ENCODE measurements around the gene RPF1.
A peak's percentile ranks its signal among the peaks of the same experiment; 100 is the strongest.
"Not testable (repeated sequence)": the region's sequence is repeated elsewhere in the genome, so short reads cannot be mapped to it uniquely, and the experiment has no call there.

The RPF1 gene

GRCh38 chr1:84478876-84479868 is at the start of gene RPF1:
TSS of gene RPF1 (plus strand) at chr1:84479266. CDS start at chr1:84479282, 16 bp downstream.
- DNase-seq = peak; percentile 85

DNA sequence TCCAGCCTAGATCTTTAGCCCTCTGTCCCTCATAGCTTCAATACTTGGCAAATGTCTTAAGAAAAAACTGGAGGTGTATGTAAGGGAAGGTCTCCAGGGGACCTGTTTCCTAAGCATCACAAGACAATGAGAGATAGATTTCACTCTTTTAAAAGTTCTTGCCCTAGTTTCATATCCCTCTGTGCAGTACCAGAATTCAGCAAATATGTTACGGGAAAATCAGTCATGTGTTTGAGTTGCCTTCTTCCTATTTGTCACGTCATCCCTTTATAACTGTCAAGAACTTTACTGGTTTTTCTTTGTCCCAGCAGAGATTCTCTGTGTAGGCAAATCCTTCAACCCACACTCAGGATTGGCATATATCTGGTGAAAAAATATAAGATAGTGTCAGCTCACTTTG is 48.5 kb upstream of the RPF1 start:
- DNase-seq = no peak

DNA sequence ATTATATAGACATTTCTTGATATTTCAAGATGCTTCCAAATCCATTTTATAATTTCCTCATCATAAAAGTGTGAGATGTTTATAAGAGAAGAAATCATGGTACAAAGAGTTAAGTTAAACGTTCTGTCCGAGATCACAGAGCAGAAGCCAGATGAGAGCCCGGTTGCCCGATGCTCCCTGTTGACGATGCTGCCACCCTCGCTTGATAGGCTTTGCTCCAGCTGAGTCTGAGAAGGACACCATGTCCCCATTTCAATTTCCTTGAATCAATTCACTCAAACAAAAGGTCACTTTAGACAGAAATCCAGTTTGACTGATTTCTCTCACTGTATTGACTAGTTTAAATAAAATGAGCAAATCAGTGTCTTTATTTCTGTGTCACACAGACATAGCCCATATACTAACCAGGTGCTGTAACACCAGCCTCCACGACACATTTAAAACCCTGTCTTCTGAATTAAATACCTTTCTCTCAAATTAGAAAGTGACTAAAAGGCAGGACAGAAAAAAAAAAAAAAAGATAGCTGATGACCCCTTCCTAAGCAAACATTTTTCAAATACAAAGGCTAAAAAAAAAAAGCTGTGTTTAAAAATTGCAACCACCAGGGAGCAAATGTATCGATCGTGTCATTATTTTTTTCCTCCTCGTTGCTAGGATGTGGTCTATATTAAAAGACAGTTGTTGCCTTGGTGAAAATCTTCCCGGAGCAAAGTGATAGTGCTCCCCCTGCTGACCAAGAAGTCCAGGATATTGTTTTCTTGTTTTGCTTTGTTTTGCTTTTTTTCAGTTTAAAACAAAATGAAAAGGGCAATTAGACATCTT is 45.6 kb upstream of the RPF1 start:
- DNase-seq = peak; percentile 77

DNA sequence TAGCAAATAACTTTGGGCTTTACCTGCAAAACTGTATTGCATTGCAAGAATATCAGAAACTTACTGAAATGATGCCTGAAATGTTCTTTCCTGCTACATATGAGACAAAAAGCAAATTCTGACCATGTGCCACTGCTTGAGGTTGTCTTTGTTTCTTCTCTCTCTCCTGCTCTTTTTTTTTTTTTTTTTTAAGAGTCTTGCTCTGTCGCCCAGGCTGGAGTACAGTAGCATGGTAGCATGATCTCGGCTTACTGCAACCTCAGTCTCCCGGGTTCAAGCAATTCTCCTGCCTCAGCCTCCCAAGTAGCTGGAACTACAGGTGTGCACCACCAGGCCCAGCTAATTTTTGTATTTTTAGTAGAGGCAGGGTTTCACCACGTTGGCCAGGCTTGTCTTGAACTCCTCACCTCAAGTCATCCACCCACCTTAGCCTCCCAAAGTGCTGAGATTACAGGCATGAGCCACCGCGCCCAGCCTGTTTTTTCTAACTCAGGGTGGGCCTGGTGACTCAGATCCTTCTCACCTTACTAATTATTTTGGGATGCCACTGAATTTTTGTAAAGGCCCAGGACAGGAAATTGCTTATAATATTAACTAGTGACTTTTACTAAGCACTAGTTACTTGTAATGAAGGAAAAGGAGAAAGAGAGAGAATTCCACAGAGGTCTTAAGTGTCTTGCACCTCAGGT is 44.8 kb upstream of the RPF1 start:
- DNase-seq = no peak

DNA sequence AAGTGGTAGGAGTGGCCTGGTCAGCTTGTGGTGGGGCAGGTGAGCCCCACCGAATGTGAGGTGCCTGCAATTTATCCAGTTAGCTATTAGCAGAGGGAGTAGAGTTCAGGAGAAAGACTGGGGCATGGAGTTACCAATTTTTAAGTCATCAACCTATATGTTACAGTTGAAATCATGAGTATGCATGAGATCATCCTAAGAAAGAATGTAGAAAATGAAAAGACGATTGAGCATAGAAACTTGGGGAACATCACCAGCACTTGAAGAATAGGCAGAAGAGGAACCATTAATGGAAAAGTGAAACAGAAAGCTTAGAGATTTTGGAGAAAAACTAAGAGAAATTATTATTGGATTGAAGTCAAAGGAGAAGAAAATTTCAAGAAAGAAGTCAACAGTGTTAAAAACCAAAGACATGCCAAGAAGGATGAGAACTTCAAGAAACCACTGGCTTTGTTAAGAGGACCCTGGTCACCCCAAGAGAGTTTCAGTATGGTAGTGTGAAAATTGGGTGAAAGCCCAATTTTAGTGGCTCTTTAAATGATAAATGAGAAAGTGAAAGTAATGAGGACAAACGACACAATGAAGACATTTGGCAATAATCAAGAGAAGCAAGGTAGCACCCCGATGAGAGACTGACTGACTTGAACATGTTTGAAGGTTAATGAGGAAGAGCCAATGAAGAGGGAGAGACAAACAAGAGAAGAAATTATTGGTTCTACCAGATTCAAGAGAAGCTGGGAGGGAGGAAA is 44.1 kb upstream of the RPF1 start:
- DNase-seq = peak; percentile 7

- DNase-seq = no peak
Measured at GRCh38 chr1:84436876-84437655, 42.0 kb upstream of the RPF1 start.

DNA sequence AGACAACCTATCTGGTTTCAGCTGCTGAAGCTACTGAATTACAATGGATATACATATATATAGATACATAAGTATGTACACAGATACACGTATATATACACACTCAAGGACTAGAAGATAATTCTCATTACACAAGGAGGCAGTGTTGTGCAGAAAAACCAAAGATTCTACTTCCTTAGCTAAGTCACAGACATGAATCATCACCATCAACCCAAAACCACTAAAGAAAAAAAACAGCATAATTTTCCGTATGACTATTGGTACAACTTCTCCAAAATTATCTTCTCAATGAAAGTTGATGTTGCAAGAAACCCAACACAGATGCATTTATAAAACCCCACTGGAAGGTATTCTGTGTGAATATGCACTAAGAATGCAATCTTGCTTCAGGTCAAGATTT is 36.8 kb upstream of the RPF1 start:
- DNase-seq = peak; percentile 85

DNA sequence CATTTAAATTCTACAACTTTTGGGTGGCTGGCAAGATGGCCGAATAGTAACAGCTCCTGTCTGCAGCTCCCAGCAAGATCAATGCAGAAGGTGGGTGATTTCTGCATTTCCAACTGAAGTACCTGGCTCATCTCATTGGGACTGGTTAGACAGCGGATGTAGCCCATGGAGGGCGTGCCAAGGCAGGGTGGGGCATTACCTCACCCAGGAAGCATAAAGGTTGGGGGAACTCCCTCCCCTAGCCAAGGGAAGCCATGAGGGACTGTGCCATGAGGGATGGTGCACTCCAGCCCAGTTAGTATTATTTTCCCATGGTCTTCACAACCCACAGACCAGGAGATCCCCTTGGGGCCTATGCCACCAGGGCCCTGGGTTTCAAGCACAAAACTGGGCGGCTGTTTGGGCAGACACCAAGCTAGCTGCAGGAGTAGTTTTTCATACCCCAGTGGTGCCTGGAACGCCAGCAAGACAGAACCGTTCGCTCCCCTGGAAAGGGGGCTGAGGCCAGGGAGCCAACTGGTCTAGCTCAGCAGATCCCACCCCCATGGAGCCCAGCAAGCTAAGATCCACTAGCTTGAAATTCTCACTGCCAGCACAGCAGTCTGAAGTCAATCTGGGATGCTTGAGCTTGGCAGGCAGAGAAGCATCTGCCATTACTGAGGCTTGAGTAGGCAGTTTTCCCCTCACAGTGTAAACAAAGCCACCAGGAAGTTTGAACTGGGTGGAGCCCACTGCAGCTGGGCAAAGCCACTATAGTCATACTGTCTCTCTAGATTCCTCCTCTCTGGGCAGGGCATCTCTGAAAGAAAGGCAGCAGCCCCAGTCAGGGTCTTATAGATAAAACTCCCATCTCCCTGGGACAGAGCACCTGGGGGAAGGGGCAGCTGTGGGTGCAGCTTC is 36.1 kb upstream of the RPF1 start:
- DNase-seq = peak; percentile 30

DNA sequence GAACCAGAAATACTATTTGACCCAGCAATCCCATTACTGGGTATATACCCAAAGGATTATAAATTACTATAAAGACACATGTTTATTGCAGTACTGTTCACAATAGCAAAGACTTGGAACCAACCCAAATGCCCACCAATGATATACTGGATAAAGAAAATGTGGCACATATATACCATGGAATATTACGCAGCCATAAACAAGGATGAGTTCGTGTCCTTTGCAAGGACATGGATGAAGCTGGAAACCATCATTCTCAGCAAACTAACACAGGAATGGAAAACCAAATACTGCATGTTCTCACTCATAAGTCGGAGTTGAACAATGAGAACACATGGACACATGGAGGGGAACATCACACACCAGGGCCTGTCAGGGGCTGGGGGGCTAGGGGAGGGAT is 30.4 kb upstream of the RPF1 start:
- not testable (repeated sequence) for DNase-seq

DNA sequence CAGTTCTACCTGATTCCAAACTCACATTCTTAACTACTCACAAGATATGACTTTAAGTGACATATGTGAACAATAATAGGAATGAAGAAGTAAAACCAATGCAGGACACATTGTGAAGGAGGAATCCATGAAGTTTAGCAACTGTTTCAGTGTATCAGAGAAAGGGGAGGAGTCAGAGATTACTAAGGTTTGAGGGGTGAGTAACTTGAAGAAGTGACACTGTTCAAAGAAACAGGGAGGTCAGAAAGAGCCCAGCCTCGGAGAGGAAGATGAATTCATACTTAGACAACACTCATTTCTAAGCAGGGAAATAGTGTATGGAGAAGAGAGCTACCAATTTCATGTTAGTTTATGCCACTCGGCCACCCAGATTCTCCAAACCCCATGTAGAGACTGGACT is 28.2 kb upstream of the RPF1 start:
- DNase-seq = no peak

DNA sequence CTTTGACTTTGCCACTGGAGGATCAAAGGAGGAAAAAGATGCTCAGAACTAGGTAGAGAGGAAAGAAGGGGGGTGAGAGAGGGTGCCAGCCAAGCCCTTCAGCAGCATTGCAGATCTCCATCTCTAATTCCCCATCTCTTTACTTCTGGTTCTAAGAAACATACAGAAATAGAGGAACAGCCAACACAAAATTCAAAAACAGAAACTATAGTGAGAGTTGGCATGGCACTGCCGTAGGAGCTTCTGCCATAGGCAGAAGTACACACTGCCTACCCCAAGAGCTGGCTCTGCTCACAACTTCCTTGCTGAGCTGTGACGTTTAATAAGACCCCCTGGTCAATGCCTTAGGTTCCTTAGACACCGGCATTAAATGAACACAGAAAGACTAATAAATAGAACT is 26.6 kb upstream of the RPF1 start:
- no peak for DNase-seq

GRCh38 chr1:84462118-84462517 is 16.9 kb upstream of the RPF1 start:
- no peak for DNase-seq

DNA sequence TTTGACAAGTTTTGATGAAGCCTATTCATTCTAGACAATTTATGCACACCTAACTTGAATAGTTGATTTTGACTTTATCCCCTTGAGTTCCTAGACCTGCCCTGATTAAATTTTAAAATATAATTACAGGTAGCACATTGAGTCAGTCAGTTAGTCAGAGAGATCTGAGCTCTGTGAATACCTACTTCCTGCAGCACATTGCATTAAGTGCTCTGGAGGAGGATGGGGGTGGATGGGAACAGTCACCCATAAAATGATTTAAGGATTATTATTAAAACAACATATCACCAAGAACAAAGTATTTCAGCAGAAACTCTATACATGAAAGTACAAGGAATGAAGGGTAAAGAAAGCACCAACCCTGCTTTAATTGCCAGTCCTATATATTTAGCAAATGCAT is 11.8 kb upstream of the RPF1 start:
- DNase-seq = no peak

DNA sequence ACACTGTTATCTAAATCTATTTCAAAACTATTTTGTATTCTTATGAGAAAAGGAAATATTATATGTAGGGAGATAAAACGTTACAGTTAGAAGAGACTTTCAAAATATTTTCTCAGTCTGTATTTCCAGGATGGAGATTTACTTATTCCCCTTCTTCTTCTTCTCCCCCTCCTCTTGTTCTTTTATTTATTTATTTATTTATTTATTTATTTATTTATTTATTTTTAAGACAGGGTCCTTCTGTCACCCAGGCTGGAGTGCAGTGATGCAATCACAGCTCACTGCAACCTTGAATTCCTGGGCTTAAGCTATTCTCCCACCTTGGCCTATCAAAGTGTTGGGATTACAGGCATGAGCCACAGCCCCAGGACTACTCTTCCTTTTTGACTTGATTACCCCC is 2.8 kb upstream of the RPF1 start:
- no peak for DNase-seq

GRCh38 chr1:84479998-84480397 is 932 bp downstream of the RPF1 start:
- DNase-seq = peak; percentile 34

DNA sequence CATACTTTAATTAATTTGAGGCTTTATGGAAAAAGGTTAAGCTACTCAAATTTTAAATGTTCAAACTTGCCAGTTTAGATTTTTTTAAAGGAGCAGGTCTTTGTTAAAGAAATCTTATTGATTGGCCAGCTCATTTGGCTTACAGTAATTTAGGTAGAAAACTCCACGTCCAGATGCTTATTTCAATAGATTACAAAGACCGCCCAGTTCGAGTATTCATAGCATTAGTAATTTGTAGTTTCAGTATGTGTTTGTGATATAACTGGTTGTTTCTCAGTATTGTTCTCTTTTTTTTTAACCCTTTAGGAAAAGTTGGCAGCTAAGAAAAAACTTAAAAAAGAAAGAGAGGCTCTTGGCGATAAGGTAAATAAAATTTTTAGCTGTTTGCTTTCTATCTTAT is 1.6 kb downstream of the RPF1 start:
- DNase-seq = peak; percentile 60

- DNase-seq = no peak
Measured at GRCh38 chr1:84481317-84481716, 2.3 kb downstream of the RPF1 start.

- no peak for DNase-seq
Measured at GRCh38 chr1:84488107-84488506, 9.0 kb downstream of the RPF1 start.

- no peak for DNase-seq
Measured at GRCh38 chr1:84489766-84490165, 10.7 kb downstream of the RPF1 start.

- DNase-seq = no peak
Measured at GRCh38 chr1:84492726-84493125, 13.7 kb downstream of the RPF1 start.

DNA sequence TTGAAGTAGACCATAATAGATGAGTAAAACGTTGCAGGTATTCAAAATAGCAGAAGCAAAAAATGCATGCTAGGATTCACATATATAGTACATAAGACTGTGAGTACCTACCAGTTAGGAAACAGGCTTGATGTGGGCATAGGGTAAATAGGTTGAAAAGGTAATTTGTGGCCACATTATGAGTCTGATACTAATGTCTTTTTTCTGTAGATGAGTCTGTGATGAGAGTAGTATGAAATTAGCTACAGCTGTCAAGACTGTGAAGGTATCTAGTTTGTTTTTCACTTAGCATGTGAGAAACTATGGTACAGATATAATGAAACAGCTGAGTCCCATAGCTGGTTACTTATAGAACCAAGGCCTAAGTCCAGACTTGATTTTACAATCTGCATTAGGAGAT is 14.7 kb downstream of the RPF1 start:
- no peak for DNase-seq
